HG02623 (cell line): ENCODE measurements around the gene BABAM2.
"Not testable (repeated sequence)": the region's sequence is repeated elsewhere in the genome, so short reads cannot be mapped to it uniquely, and the experiment has no call there.

Experiments
- ATAC-seq: cut with Tn5 transposase; IDR thresholded peaks from one replicate; pipeline ENCODE4 v1.9.1; 2021; ENCODE audit warnings: moderate library complexity; ENCODE audit not compliant: unreplicated experiment

Gene BABAM2

DNA sequence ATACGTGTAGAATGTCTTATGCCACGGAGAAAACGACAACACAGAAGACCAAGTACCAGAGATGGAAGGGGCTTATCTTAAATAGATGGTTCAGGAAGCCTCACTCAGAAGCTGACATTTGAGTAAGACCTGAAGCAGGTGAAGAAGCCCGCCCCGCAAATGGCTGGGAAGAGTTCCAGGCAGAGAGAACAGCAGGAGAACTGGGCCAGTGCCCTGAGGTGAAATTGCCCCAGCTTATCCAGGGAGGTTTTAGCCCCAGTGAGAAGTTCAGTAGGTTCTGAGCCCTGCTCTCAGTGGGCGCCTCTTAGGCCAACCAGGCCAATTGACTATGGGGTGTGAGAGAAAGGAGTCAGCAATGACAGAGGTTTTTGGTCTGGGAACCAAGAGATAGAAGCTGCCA is 336.0 kb downstream of the BABAM2 start:
- ATAC-seq = no peak

GRCh38 chr2:28227498-28227897 is 337.0 kb downstream of the BABAM2 start:
- no peak for ATAC-seq

DNA sequence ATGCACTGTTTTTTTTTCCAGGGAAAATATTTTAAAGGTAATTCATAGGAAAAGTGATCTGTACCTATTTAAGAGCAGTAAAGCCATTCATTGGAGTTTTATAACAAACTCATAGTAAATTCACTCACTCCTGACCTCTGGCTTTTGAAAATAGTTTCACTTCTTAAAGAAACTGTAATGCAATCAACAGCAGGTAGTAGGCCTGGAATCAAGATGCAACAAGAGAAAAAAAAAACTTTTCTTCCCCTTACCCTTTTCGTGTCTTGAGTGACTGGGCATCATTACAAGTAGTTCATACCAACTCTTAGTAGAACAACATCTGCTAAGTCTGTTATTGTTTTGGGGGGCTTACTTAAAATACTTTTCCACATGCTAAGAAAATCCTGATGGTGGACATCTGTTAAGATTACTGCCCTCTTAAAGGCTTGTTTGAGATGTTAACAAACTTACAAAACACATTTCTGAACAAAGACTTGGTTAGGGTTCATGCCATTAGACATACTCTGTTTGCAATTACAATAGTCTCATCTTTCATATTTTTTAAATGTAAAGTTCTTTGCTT is 338.0 kb downstream of the BABAM2 start:
- ATAC-seq = no peak

- no peak for ATAC-seq
Observed at GRCh38 chr2:28231110-28231631, 340.6 kb downstream of the BABAM2 start.

DNA sequence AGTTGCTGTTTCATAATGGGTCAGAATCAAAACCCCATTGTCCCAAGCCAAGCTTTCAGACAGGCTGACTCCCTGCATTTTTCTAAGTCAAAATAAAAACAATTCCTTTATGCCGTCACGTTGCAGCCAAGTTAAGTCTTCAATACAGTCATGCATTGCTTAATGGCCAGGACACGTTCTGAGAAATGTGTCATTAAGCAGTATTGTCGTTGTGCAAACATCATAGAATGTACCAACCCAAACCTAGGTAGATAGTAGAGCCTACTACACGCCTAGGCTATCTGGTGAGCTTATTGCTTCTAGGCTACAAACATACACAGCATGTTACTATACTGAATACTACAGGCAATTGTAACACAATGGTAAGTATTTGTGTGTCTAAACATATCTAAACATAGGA is 341.8 kb downstream of the BABAM2 start:
- ATAC-seq = no peak

- no peak for ATAC-seq
Observed at GRCh38 chr2:28233164-28233676, 342.7 kb downstream of the BABAM2 start.

DNA sequence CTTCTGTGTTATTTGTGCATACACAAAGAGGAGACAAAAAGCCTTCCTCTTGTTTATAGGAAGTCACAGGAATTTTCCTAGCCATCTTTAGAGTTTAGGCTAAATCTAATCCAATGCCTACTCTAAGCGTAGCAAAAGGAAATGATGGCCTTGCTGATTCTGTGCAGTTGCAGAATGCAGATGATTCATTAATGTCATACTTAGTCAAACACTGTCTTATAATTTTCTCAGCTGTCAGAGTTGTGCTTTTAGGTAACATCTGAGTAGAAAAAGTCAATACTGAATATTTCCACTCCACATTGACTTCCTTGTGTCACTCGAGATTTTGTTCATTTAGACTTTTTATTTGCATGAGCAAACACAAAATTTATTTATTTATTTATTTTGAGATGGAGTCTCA is 344.3 kb downstream of the BABAM2 start:
- no peak for ATAC-seq

GRCh38 chr2:28239207-28239606 is 348.7 kb downstream of the BABAM2 start:
- no peak for ATAC-seq

GRCh38 chr2:28240937-28241336 is 350.4 kb downstream of the BABAM2 start:
- ATAC-seq = no peak

GRCh38 chr2:28247290-28247689 is 356.8 kb downstream of the BABAM2 start:
- no peak for ATAC-seq

GRCh38 chr2:28247734-28248133 is 357.2 kb downstream of the BABAM2 start:
- no peak for ATAC-seq

- ATAC-seq = no peak
Observed at GRCh38 chr2:28248511-28248910, 358.0 kb downstream of the BABAM2 start.

DNA sequence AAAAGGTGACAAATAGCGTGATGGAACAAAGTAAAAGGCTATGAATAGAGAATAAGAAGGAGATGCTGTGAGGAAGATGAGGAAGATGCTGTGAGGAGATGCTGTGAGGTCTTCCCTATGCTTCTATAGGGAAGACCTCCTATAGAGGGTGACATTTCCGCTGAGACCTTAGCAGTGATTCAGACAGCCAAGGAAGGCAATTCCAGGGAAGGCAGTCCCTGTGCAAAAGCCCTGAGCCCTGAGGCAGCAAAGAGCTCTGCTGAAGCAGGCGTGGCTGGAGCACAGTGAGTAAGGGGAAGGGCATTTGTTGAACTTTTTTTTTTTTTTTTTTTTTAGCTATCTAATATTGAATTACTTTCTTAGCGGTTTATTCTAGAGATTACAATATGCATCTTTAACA is 359.5 kb downstream of the BABAM2 start:
- ATAC-seq = no peak

GRCh38 chr2:28251337-28251736 is 360.8 kb downstream of the BABAM2 start:
- no peak for ATAC-seq

DNA sequence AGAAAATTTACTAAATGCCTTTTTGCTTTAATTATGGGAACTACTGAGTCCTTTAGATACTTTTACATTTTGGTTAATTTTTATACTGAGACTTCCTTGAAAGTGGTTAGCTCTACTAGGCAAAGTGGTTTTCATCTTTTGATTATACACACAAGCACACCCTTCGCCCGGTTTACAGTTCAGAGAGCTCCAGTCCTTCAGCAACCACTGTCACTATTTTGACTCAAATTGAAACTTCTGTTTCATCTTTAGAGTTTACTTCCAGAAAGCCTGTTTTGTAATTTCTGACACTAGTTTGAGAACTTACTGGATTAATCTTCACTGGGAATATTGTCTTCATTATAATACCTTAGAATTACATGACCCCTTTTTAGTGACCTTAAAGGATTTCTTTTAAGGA is 361.8 kb downstream of the BABAM2 start:
- ATAC-seq = peak; percentile 64

- ATAC-seq = no peak
Observed at GRCh38 chr2:28253543-28253942, 363.0 kb downstream of the BABAM2 start.

DNA sequence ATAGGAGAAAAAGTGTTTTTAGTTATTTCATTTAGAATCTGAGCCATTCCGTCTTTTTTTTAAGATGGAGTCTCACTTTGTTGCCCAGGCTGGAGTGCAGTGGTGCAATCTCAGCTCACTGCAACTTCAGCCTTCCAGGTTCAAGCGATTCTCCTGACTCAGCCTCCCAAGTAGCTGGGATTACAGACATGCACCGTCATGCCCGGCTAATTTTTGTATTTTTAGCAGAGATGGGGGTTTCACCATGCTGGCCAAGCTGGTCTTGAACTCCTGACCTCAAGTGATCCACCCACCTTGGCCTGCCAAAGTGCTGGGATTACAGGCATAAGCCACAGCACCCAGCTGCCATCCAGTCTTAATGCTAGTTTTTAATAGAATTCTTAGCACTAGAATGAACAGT is 364.7 kb downstream of the BABAM2 start:
- not testable (repeated sequence) for ATAC-seq

DNA sequence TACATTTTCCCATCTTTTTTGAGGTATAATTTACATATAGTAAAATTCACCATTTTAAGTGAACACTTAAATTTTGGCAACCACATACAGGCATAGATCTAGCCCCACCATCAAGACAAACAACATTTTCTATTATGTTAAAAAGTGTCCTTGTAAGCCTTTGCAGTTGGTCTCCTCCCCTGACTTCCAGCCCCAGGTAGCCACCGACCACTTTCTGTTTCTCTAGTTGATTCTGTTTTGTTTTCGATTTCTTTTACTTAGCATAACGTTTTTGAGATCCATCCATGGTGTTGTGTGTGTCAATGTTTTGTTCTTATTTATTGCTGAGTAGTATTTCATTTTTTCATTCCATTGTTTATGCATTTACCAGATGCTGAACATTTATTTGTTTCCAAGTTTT is 366.7 kb downstream of the BABAM2 start:
- ATAC-seq = no peak

GRCh38 chr2:28259226-28259625 is 368.7 kb downstream of the BABAM2 start:
- not testable (repeated sequence) for ATAC-seq

- ATAC-seq = no peak
Observed at GRCh38 chr2:28263690-28264089, 373.2 kb downstream of the BABAM2 start.

DNA sequence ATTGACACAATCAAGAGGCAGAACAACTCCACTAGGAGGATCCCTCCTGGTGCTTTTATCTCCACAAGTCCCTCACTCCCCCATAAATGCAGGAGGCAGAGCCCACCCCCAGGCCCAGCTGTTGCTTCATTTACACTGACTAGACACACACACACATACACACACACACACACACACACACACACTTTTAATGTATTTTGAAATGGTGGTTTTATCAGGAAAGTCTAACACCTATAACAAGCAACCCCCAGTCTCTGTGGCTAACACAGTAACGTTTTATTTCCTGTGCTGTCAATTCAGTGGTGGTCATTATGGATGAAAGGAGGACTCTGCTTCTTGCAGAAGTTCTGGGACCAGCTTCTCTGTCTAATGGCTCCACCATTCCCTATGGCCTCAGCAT is 376.8 kb downstream of the BABAM2 start:
- ATAC-seq = no peak

DNA sequence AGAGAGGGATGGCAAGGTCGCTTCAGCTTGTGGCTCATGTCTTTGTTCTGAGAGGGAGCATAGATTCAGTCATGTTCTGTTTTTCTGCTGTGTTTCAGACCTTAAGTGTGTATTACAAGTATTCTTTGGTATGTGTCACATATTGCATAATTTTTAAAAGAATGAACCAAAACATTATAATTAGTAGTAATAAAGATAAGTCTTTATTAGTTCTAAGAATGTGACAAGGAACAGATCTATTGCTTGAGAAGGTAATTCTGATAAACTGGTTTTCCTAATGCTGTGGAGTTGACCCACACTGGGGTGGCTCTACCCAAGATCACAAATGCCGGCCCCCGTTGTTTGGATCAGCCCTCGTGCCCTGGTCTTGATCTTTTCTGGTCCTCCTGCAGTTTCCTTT is 377.9 kb downstream of the BABAM2 start:
- no peak for ATAC-seq
